SK-N-SH treated with all-trans-retinoic acid at 6 μM for 48 hours (cell line): ENCODE results near the gene RNFT2.

Experiments used
- ATAC-seq: fragments of 200-7000 bp; cut with Tn5 transposase; 3 replicates; pipeline ENCODE4 v1.9.1; 2020; ENCODE audit warnings: mild to moderate bottlenecking, moderate library complexity
- ARNTL ChIP-seq: fragments of 450-650 bp; formaldehyde crosslinking; IDR thresholded peaks from 2 replicates; pipeline ENCODE4 v1.5.0; 2020; ENCODE audit warnings: low read depth, mild to moderate bottlenecking, moderate library complexity, borderline replicate concordance
- CREB5 ChIP-seq: fragments of 250-450 bp; sonication (Bioruptor Pico); IDR thresholded peaks from 2 replicates; pipeline ENCODE4 v1.5.1; 2020; ENCODE audit warnings: low read depth, mild to moderate bottlenecking, moderate library complexity
- CSDC2 ChIP-seq: fragments of 250-450 bp; sonication (Bioruptor Pico); IDR thresholded peaks from 2 replicates; pipeline ENCODE4 v1.5.0; 2020; ENCODE audit warnings: mild to moderate bottlenecking, moderate library complexity
- ESRRG ChIP-seq: fragments of 250-450 bp; sonication (Bioruptor Pico); IDR thresholded peaks from 2 replicates; pipeline ENCODE4 v1.6.1; 2021; ENCODE audit warnings: mild to moderate bottlenecking
- GLIS3 ChIP-seq: fragments of 250-450 bp; sonication (Bioruptor Pico); IDR thresholded peaks from 2 replicates; pipeline ENCODE4 v1.5.0; 2020; ENCODE audit warnings: mild to moderate bottlenecking, moderate library complexity
- ISL1 ChIP-seq: fragments of 250-450 bp; sonication (Bioruptor Pico); IDR thresholded peaks from 2 replicates; pipeline ENCODE4 v2.1.2; 2022; ENCODE audit warnings: mild to moderate bottlenecking, moderate library complexity
- OSR1 ChIP-seq: fragments of 250-450 bp; sonication (Bioruptor Pico); IDR thresholded peaks from 2 replicates; pipeline ENCODE4 v1.8.0; 2022; ENCODE audit warnings: moderate library complexity, mild to moderate bottlenecking, inconsistent platforms
- PATZ1 ChIP-seq: fragments of 250-450 bp; sonication (Bioruptor Pico); IDR thresholded peaks from 2 replicates; pipeline ENCODE4 v1.8.0; 2020; ENCODE audit warnings: mild to moderate bottlenecking, moderate library complexity, borderline replicate concordance
- POU6F1 ChIP-seq: fragments of 250-450 bp; sonication (Bioruptor Pico); IDR thresholded peaks from 2 replicates; pipeline ENCODE4 v1.8.0; 2021; ENCODE audit warnings: low read depth, mild to moderate bottlenecking, moderate library complexity, borderline replicate concordance
- PPARA ChIP-seq: fragments of 250-450 bp; sonication (Bioruptor Pico); IDR thresholded peaks from 2 replicates; pipeline ENCODE4 v1.5.0; 2020; ENCODE audit warnings: mild to moderate bottlenecking, borderline replicate concordance
- RARB ChIP-seq: fragments of 250-450 bp; sonication (Bioruptor Pico); IDR thresholded peaks from 2 replicates; pipeline ENCODE4 v1.8.0; 2021; ENCODE audit warnings: mild to moderate bottlenecking, moderate library complexity
- SNAI2 ChIP-seq: fragments of 250-450 bp; sonication (Bioruptor Pico); IDR thresholded peaks from 2 replicates; pipeline ENCODE4 v1.5.0; 2020; ENCODE audit warnings: mild to moderate bottlenecking, moderate library complexity
- TCF4 ChIP-seq: fragments of 250-450 bp; sonication (Bioruptor Pico); IDR thresholded peaks from 2 replicates; pipeline ENCODE4 v1.8.0; 2021; ENCODE audit warnings: mild to moderate bottlenecking, moderate library complexity, borderline replicate concordance
- TOX ChIP-seq: fragments of 250-450 bp; sonication (Bioruptor Pico); IDR thresholded peaks from 2 replicates; pipeline ENCODE4 v1.8.0; 2021; ENCODE audit warnings: mild to moderate bottlenecking, moderate library complexity, borderline replicate concordance
- TSHZ2 ChIP-seq: fragments of 250-450 bp; sonication (Bioruptor Pico); IDR thresholded peaks from 2 replicates; pipeline ENCODE4 v1.5.0; 2020; ENCODE audit warnings: mild to moderate bottlenecking, moderate library complexity
- ZFP3 ChIP-seq: fragments of 250-450 bp; sonication (Bioruptor Pico); IDR thresholded peaks from 2 replicates; pipeline ENCODE4 v1.5.0; 2020; ENCODE audit warnings: mild to moderate bottlenecking, moderate library complexity
- ZFP30 ChIP-seq: fragments of 450-650 bp; formaldehyde crosslinking; IDR thresholded peaks from 2 replicates; pipeline ENCODE4 v1.5.0; 2022; ENCODE audit warnings: mild to moderate bottlenecking, moderate library complexity
- ZNF8 ChIP-seq: fragments of 450-650 bp; formaldehyde crosslinking; IDR thresholded peaks from 2 replicates; pipeline ENCODE4 v1.5.0; 2020; ENCODE audit warnings: mild to moderate bottlenecking, moderate library complexity

The RNFT2 gene

GRCh38 chr12:116882742-116883141 lies 144.6 kb downstream of the RNFT2 start (continued):
- TF ChIP-seq TSHZ2 (CRISPR knock-in tag), result no peak
- no peak for TF ChIP-seq GLIS3 (CRISPR knock-in tag)

GRCh38 chr12:116884871-116885270 lies 146.8 kb downstream of the RNFT2 start:
- TF ChIP-seq ZNF8 (CRISPR knock-in tag), result no peak
- TF ChIP-seq CREB5 (CRISPR knock-in tag), result no peak
- no peak for ATAC-seq

- TF ChIP-seq ESRRG (CRISPR knock-in tag) (no peak), ARNTL (CRISPR knock-in tag) (no peak), OSR1 (CRISPR knock-in tag) (no peak), GLIS3 (CRISPR knock-in tag) (no peak)
- ATAC-seq, result no peak
Observed at GRCh38 chr12:116885491-116885890, 147.4 kb downstream of the RNFT2 start.

- no peak for ATAC-seq
- no peak for TF ChIP-seq CSDC2
- TF ChIP-seq SNAI2 (CRISPR knock-in tag), result no peak
- TF ChIP-seq TCF4 (CRISPR knock-in tag), result no peak
- no peak for TF ChIP-seq PATZ1 (CRISPR knock-in tag)
- no peak for TF ChIP-seq RARB (CRISPR knock-in tag)
- TF ChIP-seq ESRRG (CRISPR knock-in tag), result no peak
- no peak for TF ChIP-seq ARNTL (CRISPR knock-in tag)
- TF ChIP-seq CREB5 (CRISPR knock-in tag), result no peak
- no peak for TF ChIP-seq TSHZ2 (CRISPR knock-in tag)
- no peak for TF ChIP-seq ZFP3 (CRISPR knock-in tag)
- TF ChIP-seq ISL1 (CRISPR knock-in tag), result no peak
- TF ChIP-seq GLIS3 (CRISPR knock-in tag), result no peak
- no peak for TF ChIP-seq PPARA
- no peak for TF ChIP-seq TOX (CRISPR knock-in tag)
- TF ChIP-seq ZFP30 (CRISPR knock-in tag), result no peak
- TF ChIP-seq POU6F1 (CRISPR knock-in tag), result no peak
Observed at GRCh38 chr12:116887244-116887643, 149.1 kb downstream of the RNFT2 start.
